ENCODE results near the gene PPP1R12B. TPM values are rescaled to one million over a fixed set of nuclear protein-coding genes. Genes with fewer than 3 reads are reported as not detected.
"Not testable (repeated sequence)": the region's sequence is repeated elsewhere in the genome, so short reads cannot be mapped to it uniquely, and the experiment has no call there.

PPP1R12B gene
- total RNA-seq, 1 donor from 2014 or later, result 18.2 TPM

DNA sequence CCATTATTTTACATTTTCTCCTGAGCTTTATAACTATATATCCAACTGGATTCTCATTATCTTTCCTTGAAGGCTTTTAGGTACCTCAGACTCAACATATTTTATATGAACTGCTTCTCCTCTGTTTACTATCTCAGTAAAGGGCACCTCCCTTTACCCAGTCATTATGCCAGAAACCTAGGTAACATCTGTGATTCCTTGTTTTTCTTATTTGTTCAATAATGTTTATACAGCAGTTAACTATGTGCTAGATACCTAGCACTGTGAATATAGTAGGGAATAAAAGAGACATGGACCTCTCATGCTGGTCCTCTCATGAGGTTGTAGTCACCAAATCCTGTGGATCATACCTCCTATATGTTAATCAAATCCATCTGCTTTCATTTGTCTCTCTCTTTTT lies 25.6 kb downstream of the PPP1R12B start:
- no peak for DNase-seq (ENCODE audit: low spot score)
- peaks cover 6% of the 10 kb centered on the region for H3K36me3 Mint-ChIP-seq (ENCODE audit: low read depth)
- H3K9me3 Mint-ChIP-seq (ENCODE audit: low read depth), result peaks cover 2% of the 10 kb centered on the region
- H3K4me3 Mint-ChIP-seq (ENCODE audit: unreplicated experiment), result no peak overlapping the region
- H3K4me1 Mint-ChIP-seq (ENCODE audit: low read depth), result peaks cover 4% of the 10 kb centered on the region
- no peak for TF ChIP-seq CTCF (IDR thresholded peaks at IDR 0.05)
- no peak overlapping the region for H3K27ac Mint-ChIP-seq (ENCODE audit: unreplicated experiment)
- H3K27me3 Mint-ChIP-seq (ENCODE audit: low read depth), result no peaks in the 10 kb centered on the region

DNA sequence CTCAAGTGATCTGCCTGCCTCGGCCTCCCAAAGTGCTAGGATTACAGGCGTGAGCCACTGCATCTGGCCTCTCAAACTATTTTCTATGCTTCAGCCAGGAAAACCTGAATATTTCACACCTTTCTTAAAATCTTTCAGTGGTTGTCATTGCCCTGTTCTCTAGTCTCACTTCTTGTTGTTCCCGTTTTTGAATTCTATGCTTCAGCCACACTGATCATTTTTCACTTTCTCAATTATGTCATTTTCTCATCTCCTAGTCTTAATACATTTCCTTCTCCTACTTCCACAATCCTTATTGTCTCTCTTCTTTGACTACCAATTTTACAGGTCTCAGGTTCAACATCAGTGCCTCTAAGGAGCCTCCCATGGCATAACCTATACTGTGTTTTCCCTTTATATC lies 26.7 kb downstream of the PPP1R12B start:
- not testable (repeated sequence) for H3K27me3 Mint-ChIP-seq (ENCODE audit: low read depth); H3K9me3 Mint-ChIP-seq (ENCODE audit: low read depth); H3K27ac Mint-ChIP-seq (ENCODE audit: unreplicated experiment); H3K36me3 Mint-ChIP-seq (ENCODE audit: low read depth); DNase-seq (ENCODE audit: low spot score); H3K4me3 Mint-ChIP-seq (ENCODE audit: unreplicated experiment); H3K4me1 Mint-ChIP-seq (ENCODE audit: low read depth)

- DNase-seq (ENCODE audit: low spot score), result no peak
- TF ChIP-seq CTCF (IDR thresholded peaks at IDR 0.05), result no peak
- peaks cover 2% of the 10 kb centered on the region for H3K9me3 Mint-ChIP-seq (ENCODE audit: low read depth)
- no peaks in the 10 kb centered on the region for H3K27me3 Mint-ChIP-seq (ENCODE audit: low read depth)
- H3K27ac Mint-ChIP-seq (ENCODE audit: unreplicated experiment), result peak overlapping the region; percentile 47
- no peak overlapping the region for H3K4me3 Mint-ChIP-seq (ENCODE audit: unreplicated experiment)
- H3K36me3 Mint-ChIP-seq (ENCODE audit: low read depth), result peaks cover 6% of the 10 kb centered on the region
- peaks cover 14% of the 10 kb centered on the region for H3K4me1 Mint-ChIP-seq (ENCODE audit: low read depth)
Measured at GRCh38 chr1:202376247-202376646, 27.7 kb downstream of the PPP1R12B start.

DNA sequence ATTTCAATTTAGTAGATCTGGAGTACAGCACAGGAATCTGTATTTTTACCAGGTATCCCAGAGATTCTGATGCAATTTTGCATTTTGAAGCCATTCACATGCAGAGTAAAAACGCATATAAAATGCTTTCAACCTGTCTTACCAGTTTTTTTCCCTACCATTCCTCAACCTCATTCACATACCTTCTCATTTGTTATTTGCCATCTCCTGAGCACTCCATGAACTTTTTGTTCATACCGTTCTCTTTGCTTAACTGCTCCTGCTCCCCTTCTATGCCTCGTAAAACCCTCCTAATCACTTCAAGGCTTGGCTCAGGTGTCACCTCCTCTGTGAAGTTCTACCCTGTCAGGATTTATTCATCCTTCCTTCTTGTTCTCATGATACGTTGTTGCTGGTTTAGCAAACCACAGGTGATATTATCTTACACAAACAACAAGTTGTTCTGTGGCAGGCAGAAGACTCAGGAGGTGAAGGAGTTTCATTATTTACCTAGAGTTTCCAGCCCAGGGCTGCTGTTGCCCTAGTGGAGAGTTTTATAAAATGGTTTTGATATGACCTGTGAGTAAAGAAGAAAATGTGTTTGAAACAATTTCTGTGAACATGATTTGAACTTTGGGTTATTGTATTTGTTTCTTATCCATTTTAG lies 31.5 kb downstream of the PPP1R12B start:
- H3K4me3 Mint-ChIP-seq (ENCODE audit: unreplicated experiment); H3K9me3 Mint-ChIP-seq (ENCODE audit: low read depth); DNase-seq (ENCODE audit: low spot score); H3K27me3 Mint-ChIP-seq (ENCODE audit: low read depth); H3K36me3 Mint-ChIP-seq (ENCODE audit: low read depth); H3K27ac Mint-ChIP-seq (ENCODE audit: unreplicated experiment): not testable (repeated sequence)
- H3K4me1 Mint-ChIP-seq (ENCODE audit: low read depth), result peaks cover 14% of the 10 kb centered on the region
- peak; percentile 40 for TF ChIP-seq CTCF (IDR thresholded peaks at IDR 0.05)

GRCh38 chr1:202380535-202380934 lies 32.0 kb downstream of the PPP1R12B start:
- not testable (repeated sequence) for H3K4me3 Mint-ChIP-seq (ENCODE audit: unreplicated experiment); H3K27ac Mint-ChIP-seq (ENCODE audit: unreplicated experiment); H3K9me3 Mint-ChIP-seq (ENCODE audit: low read depth); H3K36me3 Mint-ChIP-seq (ENCODE audit: low read depth); DNase-seq (ENCODE audit: low spot score); H3K27me3 Mint-ChIP-seq (ENCODE audit: low read depth)
- H3K4me1 Mint-ChIP-seq (ENCODE audit: low read depth), result peaks cover 14% of the 10 kb centered on the region

DNA sequence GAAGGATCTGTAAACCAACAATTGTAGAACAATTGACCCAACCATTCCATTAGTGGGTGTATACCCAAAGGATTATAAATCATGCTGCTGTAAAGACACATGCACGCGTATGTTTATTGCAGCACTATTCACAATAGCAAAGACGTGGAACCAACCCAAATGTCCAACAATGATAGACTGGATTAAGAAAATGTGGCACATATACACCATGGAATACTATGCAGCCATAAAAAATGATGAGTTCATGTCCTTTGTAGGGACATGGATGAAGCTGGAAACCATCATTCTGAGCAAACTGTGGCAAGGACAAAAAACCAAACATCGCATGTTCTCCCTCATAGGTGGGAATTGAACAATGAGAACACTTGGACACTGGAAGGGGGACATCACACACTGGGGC lies 33.4 kb downstream of the PPP1R12B start:
- not testable (repeated sequence) for H3K4me3 Mint-ChIP-seq (ENCODE audit: unreplicated experiment); H3K27ac Mint-ChIP-seq (ENCODE audit: unreplicated experiment); H3K9me3 Mint-ChIP-seq (ENCODE audit: low read depth); DNase-seq (ENCODE audit: low spot score); H3K27me3 Mint-ChIP-seq (ENCODE audit: low read depth); H3K36me3 Mint-ChIP-seq (ENCODE audit: low read depth)
- peaks cover 10% of the 10 kb centered on the region for H3K4me1 Mint-ChIP-seq (ENCODE audit: low read depth)

- DNase-seq (ENCODE audit: low spot score); H3K9me3 Mint-ChIP-seq (ENCODE audit: low read depth); H3K36me3 Mint-ChIP-seq (ENCODE audit: low read depth); H3K27me3 Mint-ChIP-seq (ENCODE audit: low read depth); H3K4me3 Mint-ChIP-seq (ENCODE audit: unreplicated experiment): not testable (repeated sequence)
- Mint-ChIP-seq H3K4me1 (ENCODE audit: low read depth) (peaks cover 24% of the 10 kb centered on the region), H3K27ac (ENCODE audit: unreplicated experiment) (peak overlapping the region; percentile 22)
Measured at GRCh38 chr1:202395831-202396230, 47.3 kb downstream of the PPP1R12B start.

All from chondrocyte (in vitro differentiated cells).